ENCODE data around the gene SLC38A8.

The SLC38A8 gene

GRCh38 chr16:83983491-83983890 is 59.1 kb downstream of the SLC38A8 start:
- Histone ChIP-seq H3K27ac (ENCODE audit: low read depth, low read length) (no peak overlapping the region), H3K9me3 (ENCODE audit: low read length) (no peaks in the 10 kb centered on the region), H3K27me3 (ENCODE audit: control insufficient read depth in 1 of 2, insufficient read depth in 2 of 2, low read length in 2 of 2) (no peaks in the 10 kb centered on the region), H3K4me3 (ENCODE audit: low read depth in 1 of 2, low read length in 2 of 2) (no peak overlapping the region), H3K4me1 (ENCODE audit: insufficient read depth, low read length) (no peaks in the 10 kb centered on the region), H3K36me3 (ENCODE audit: insufficient read depth, low read length) (no peaks in the 10 kb centered on the region), H3K9ac (ENCODE audit: low read length) (no peak overlapping the region)

DNA sequence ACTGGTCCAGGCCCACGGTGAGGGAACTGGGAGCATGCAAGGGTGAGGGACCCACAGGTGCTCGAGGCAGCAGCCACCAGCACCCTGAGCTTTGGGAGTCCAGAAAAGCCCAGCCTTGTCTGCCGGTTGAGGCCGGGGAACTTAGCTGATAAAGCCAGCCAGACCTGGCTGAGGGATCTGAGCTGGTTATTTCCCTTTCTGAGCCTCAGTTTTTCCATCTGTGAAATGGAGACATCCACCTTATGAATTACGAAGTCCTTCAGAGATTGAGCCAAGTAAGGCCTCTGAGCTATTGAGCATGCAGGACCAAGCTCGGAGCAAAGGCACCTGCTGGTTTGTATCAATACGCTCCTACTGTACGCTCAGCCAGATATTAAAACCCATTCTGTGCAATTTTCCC is 60.8 kb downstream of the SLC38A8 start:
- Histone ChIP-seq H3K4me1 (ENCODE audit: insufficient read depth, low read length) (no peaks in the 10 kb centered on the region), H3K36me3 (ENCODE audit: insufficient read depth, low read length) (no peaks in the 10 kb centered on the region), H3K9ac (ENCODE audit: low read length) (no peak overlapping the region), H3K27ac (ENCODE audit: low read depth, low read length) (no peak overlapping the region), H3K4me3 (ENCODE audit: low read depth in 1 of 2, low read length in 2 of 2) (no peak overlapping the region), H3K9me3 (ENCODE audit: low read length) (no peaks in the 10 kb centered on the region), H3K27me3 (ENCODE audit: control insufficient read depth in 1 of 2, insufficient read depth in 2 of 2, low read length in 2 of 2) (no peaks in the 10 kb centered on the region)

- H3K27me3 ChIP-seq (ENCODE audit: control insufficient read depth in 1 of 2, insufficient read depth in 2 of 2, low read length in 2 of 2), result no peaks in the 10 kb centered on the region
- H3K4me3 ChIP-seq (ENCODE audit: low read depth in 1 of 2, low read length in 2 of 2), result no peak overlapping the region
- no peak overlapping the region for H3K9ac ChIP-seq (ENCODE audit: low read length)
- no peak overlapping the region for H3K27ac ChIP-seq (ENCODE audit: low read depth, low read length)
- H3K4me1 ChIP-seq (ENCODE audit: insufficient read depth, low read length), result no peaks in the 10 kb centered on the region
- no peaks in the 10 kb centered on the region for H3K9me3 ChIP-seq (ENCODE audit: low read length)
- no peaks in the 10 kb centered on the region for H3K36me3 ChIP-seq (ENCODE audit: insufficient read depth, low read length)
Measured at GRCh38 chr16:83980794-83981193, 61.8 kb downstream of the SLC38A8 start.

DNA sequence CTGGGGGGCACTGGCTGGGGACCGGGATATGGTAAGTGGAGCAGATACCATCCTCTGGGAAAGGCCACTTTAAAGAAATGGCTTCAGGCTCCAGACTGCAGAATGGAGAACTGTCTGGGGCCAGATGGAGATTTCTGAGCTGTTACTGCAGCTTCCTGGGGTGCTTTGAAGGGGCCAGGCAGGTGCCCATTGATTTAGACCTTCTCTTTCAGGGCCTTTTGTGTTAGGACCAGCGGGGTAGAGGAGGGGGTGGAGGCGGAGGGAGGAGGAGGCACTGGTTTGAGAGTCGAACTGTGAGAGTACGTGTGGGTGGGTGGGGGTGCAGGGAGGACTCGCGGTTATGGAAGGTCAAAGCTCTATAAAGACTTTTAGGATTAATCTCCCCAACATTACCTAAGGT is 63.2 kb downstream of the SLC38A8 start:
- no peak overlapping the region for H3K27ac ChIP-seq (ENCODE audit: low read depth, low read length)
- H3K36me3 ChIP-seq (ENCODE audit: insufficient read depth, low read length), result no peaks in the 10 kb centered on the region
- no peak overlapping the region for H3K4me3 ChIP-seq (ENCODE audit: low read depth in 1 of 2, low read length in 2 of 2)
- no peak overlapping the region for H3K9ac ChIP-seq (ENCODE audit: low read length)
- no peaks in the 10 kb centered on the region for H3K9me3 ChIP-seq (ENCODE audit: low read length)
- no peaks in the 10 kb centered on the region for H3K4me1 ChIP-seq (ENCODE audit: insufficient read depth, low read length)
- H3K27me3 ChIP-seq (ENCODE audit: control insufficient read depth in 1 of 2, insufficient read depth in 2 of 2, low read length in 2 of 2), result no peaks in the 10 kb centered on the region

DNA sequence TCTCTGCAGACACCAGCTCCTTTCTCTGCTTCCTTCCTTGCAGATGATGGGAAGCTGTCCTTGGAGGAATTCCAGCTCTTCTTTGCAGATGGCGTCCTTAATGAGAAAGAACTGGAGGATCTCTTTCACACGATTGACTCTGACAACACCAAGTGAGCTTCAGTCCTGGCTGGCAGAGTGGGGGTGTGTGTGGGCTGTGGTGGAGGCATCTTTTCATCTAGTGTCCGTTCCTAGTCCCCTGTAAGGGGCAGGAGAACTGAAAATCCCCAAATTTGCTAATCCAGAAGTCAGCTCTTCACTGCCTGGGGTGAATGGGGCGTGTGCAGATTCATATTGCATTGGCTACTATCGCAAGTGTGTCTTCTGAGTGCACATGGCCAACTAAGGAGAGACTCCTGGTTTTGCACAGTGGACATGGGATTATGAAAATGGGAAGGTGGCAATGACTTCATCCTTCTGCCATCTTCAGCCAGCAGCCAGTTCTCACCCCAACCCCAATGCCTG is 64.1 kb downstream of the SLC38A8 start:
- Histone ChIP-seq H3K9me3 (ENCODE audit: low read length) (no peaks in the 10 kb centered on the region), H3K4me3 (ENCODE audit: low read depth in 1 of 2, low read length in 2 of 2) (no peak overlapping the region), H3K9ac (ENCODE audit: low read length) (no peak overlapping the region), H3K27ac (ENCODE audit: low read depth, low read length) (no peak overlapping the region), H3K27me3 (ENCODE audit: control insufficient read depth in 1 of 2, insufficient read depth in 2 of 2, low read length in 2 of 2) (no peaks in the 10 kb centered on the region), H3K36me3 (ENCODE audit: insufficient read depth, low read length) (no peaks in the 10 kb centered on the region), H3K4me1 (ENCODE audit: insufficient read depth, low read length) (no peaks in the 10 kb centered on the region)

DNA sequence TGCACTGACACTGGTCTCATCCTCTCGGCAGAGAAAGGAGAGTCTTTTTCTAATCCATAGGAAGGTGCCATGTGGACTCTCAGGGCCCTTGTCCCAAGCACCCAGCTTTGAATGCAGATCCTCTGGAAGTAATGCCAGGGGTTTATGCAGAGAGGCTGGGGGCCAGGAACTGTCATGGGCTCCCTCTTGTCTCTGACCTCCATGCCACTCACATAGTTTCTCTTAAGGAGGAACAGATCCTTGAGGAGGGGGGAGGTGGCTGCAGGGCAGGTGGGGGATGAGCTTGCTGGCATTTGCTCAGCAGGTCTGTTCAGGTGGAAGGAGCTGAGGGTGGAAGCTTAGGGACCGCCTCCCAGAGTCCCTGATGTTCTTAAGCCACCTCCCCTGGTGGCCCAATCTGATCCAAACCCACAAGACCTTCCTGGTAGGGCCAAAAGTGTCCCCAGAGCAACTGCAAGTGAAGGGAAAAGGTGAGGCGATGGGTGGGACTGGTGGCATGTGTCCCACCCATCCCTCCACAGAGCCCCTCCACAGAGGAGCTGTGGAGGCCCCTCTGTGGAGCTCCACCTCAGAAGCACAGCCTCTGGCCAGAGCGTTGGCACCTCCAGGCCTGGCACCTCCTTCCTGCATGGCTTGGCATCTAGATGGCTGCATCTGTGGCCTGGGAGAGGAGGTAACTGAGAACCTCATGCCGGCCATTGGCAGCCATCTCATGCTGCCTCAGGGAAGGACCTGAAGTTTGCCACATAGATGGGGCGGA is 65.4 kb downstream of the SLC38A8 start:
- Histone ChIP-seq H3K4me3 (ENCODE audit: low read depth in 1 of 2, low read length in 2 of 2) (no peak overlapping the region), H3K27me3 (ENCODE audit: control insufficient read depth in 1 of 2, insufficient read depth in 2 of 2, low read length in 2 of 2) (no peaks in the 10 kb centered on the region), H3K36me3 (ENCODE audit: insufficient read depth, low read length) (no peaks in the 10 kb centered on the region), H3K4me1 (ENCODE audit: insufficient read depth, low read length) (no peaks in the 10 kb centered on the region), H3K9ac (ENCODE audit: low read length) (no peak overlapping the region), H3K9me3 (ENCODE audit: low read length) (no peaks in the 10 kb centered on the region), H3K27ac (ENCODE audit: low read depth, low read length) (no peak overlapping the region)

GRCh38 chr16:83975590-83976260 is 66.9 kb downstream of the SLC38A8 start:
- H3K4me3 ChIP-seq (ENCODE audit: low read depth in 1 of 2, low read length in 2 of 2), result no peak overlapping the region
- H3K36me3 ChIP-seq (ENCODE audit: insufficient read depth, low read length), result no peaks in the 10 kb centered on the region
- no peaks in the 10 kb centered on the region for H3K27me3 ChIP-seq (ENCODE audit: control insufficient read depth in 1 of 2, insufficient read depth in 2 of 2, low read length in 2 of 2)
- H3K4me1 ChIP-seq (ENCODE audit: insufficient read depth, low read length), result no peaks in the 10 kb centered on the region
- no peaks in the 10 kb centered on the region for H3K9me3 ChIP-seq (ENCODE audit: low read length)
- no peak overlapping the region for H3K27ac ChIP-seq (ENCODE audit: low read depth, low read length)
- H3K9ac ChIP-seq (ENCODE audit: low read length), result no peak overlapping the region

DNA sequence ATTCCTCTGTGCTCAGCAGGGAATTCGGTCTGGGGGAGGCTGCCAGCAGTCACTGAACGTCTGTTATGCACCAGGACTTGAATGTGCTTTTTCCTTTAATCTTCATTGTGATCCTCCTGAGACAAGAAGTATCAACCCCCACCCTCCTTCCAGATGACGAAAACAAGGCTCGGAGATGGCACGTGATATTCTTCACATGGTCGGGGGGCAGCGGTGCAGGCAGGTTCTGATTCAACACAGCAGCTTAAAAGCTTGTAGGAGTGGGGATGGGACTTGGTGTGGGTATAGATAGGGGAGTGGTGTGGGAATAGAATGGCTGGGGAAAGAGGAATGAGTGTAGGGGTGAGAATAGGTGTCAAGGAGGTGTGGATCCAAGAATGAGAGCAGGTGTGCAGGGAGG is 68.1 kb downstream of the SLC38A8 start:
- Histone ChIP-seq H3K4me1 (ENCODE audit: insufficient read depth, low read length) (no peaks in the 10 kb centered on the region), H3K4me3 (ENCODE audit: low read depth in 1 of 2, low read length in 2 of 2) (no peak overlapping the region), H3K27me3 (ENCODE audit: control insufficient read depth in 1 of 2, insufficient read depth in 2 of 2, low read length in 2 of 2) (peaks cover 0 to 5% of the 10 kb centered on the region in 2 donors), H3K9ac (ENCODE audit: low read length) (no peak overlapping the region), H3K27ac (ENCODE audit: low read depth, low read length) (no peak overlapping the region), H3K36me3 (ENCODE audit: insufficient read depth, low read length) (no peaks in the 10 kb centered on the region), H3K9me3 (ENCODE audit: low read length) (no peaks in the 10 kb centered on the region)

GRCh38 chr16:83973581-83974385 is 68.8 kb downstream of the SLC38A8 start:
- no peaks in the 10 kb centered on the region for H3K36me3 ChIP-seq (ENCODE audit: insufficient read depth, low read length)
- no peaks in the 10 kb centered on the region for H3K9me3 ChIP-seq (ENCODE audit: low read length)
- H3K4me1 ChIP-seq (ENCODE audit: insufficient read depth, low read length), result no peaks in the 10 kb centered on the region
- peaks cover 0 to 12% of the 10 kb centered on the region in 2 donors for H3K27me3 ChIP-seq (ENCODE audit: control insufficient read depth in 1 of 2, insufficient read depth in 2 of 2, low read length in 2 of 2)
- H3K27ac ChIP-seq (ENCODE audit: low read depth, low read length), result no peak overlapping the region
- no peak overlapping the region for H3K4me3 ChIP-seq (ENCODE audit: low read depth in 1 of 2, low read length in 2 of 2)
- H3K9ac ChIP-seq (ENCODE audit: low read length), result no peak overlapping the region

DNA sequence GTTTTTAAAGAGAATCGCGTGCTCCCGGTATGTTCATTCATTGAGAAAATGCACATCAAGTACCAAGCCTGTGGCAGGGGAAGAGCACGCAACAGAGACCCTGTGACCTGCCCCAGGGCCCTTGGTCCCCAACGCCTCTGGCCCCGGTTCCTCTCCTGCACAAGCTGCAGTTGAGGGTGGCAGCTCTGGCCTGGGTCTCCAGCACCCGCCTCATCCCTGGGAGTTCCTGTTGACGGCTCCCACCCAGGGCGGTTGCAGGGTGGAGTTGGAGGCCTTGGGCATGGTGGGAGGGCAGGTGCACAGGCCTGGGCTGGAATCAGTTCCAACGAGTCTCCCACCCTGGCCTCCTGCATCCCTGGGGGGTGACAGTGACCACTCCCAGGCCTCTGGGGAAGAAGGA is 69.5 kb downstream of the SLC38A8 start:
- H3K27ac ChIP-seq (ENCODE audit: low read depth, low read length), result no peak overlapping the region
- H3K4me3 ChIP-seq (ENCODE audit: low read depth in 1 of 2, low read length in 2 of 2), result no peak overlapping the region
- no peaks in the 10 kb centered on the region for H3K36me3 ChIP-seq (ENCODE audit: insufficient read depth, low read length)
- no peaks in the 10 kb centered on the region for H3K4me1 ChIP-seq (ENCODE audit: insufficient read depth, low read length)
- H3K9ac ChIP-seq (ENCODE audit: low read length), result no peak overlapping the region
- no peaks in the 10 kb centered on the region for H3K9me3 ChIP-seq (ENCODE audit: low read length)
- H3K27me3 ChIP-seq (ENCODE audit: control insufficient read depth in 1 of 2, insufficient read depth in 2 of 2, low read length in 2 of 2), result peaks cover 0 to 13% of the 10 kb centered on the region in 2 donors

GRCh38 chr16:83972256-83973008 is 70.2 kb downstream of the SLC38A8 start:
- Histone ChIP-seq H3K27me3 (ENCODE audit: control insufficient read depth in 1 of 2, insufficient read depth in 2 of 2, low read length in 2 of 2) (peaks cover 0 to 13% of the 10 kb centered on the region in 2 donors), H3K9me3 (ENCODE audit: low read length) (no peaks in the 10 kb centered on the region), H3K4me3 (ENCODE audit: low read depth in 1 of 2, low read length in 2 of 2) (no peak overlapping the region), H3K36me3 (ENCODE audit: insufficient read depth, low read length) (no peaks in the 10 kb centered on the region), H3K27ac (ENCODE audit: low read depth, low read length) (no peak overlapping the region), H3K9ac (ENCODE audit: low read length) (no peak overlapping the region), H3K4me1 (ENCODE audit: insufficient read depth, low read length) (no peaks in the 10 kb centered on the region)
